ENCODE data around the gene SHISA4.
A peak's percentile ranks its signal among the peaks of the same experiment; 100 is the strongest.
"Not testable (repeated sequence)": the region's sequence is repeated elsewhere in the genome, so short reads cannot be mapped to it uniquely, and the experiment has no call there.

Gene SHISA4

DNA sequence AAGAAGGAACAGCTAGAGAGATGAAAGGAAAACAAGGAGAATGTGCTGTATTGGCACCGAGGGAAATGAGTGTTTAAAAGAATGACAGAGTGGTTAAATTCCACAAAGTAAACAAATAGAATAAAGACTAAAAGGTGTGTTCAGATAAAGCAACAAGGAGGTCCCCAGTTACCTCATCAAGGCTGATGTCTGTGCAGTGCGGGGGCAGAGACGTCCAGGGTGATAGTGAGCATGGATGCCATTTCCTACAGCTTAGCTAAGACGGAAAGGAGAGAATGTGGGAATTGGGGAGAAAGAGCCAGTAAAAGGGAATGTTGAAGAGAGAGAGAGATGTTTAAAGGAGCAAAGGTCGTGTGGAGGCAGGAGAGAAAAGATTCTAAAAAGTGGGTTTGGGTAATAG lies 42.1 kb downstream of the SHISA4 start:
- DNase-seq (ENCODE audit: low spot score) = no peak

DNA sequence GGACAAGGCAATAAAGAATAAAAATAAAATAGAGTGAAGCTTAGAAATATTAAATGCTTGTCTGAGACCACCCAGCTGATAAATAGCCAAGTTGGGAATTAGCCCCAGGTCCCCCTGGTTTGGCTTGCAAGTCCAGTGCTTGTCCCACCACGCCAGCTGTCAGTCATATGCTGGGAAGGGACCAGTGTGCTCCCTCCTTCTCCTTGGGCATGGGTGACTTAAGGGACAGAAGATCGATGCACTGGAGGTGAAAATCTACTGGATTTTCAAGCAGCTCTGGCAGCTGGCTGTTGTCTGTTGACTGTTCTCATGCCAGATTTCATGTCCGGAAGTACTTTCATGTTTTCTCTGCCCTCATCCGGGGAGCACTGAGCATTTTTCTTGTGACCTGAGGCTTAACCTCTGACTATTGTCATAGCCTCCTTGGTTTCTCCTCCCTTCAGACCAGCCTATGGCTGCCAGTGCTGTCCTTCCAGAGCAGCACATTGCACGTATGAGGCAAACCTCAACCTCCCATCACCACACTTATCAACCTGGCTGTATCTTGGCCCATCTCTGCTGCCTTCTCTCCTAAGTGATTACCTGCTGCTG lies 45.2 kb downstream of the SHISA4 start:
- peak; percentile 51 for DNase-seq (ENCODE audit: low spot score)

DNA sequence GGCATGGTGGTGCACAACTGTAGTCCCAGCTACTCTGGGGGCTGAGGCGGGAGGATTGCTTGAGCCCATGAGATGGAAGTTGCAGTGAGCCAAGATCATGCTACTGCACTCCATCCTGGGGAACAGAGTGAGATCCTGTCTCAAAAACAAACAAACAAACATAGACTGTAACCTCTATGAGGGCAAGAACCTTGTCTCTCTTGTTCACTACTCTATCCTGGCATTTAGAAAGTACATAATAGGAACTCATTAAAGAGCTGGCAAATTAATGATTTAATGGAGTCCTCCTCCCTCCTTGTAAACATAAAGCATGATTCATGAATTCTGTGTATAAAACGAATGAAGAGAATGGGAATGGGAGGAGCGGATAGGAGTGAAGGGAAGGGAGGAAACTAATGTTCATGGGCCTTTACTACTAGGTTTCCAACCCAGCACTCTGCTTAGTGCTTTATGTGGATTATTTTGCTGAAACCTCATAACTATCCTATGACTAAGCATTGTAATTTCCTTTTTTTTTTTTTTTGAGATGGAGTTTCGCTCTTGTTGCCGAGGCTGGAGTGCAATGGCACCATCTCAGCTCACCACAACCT lies 49.0 kb downstream of the SHISA4 start:
- DNase-seq (ENCODE audit: low spot score) = peak; percentile 67

DNA sequence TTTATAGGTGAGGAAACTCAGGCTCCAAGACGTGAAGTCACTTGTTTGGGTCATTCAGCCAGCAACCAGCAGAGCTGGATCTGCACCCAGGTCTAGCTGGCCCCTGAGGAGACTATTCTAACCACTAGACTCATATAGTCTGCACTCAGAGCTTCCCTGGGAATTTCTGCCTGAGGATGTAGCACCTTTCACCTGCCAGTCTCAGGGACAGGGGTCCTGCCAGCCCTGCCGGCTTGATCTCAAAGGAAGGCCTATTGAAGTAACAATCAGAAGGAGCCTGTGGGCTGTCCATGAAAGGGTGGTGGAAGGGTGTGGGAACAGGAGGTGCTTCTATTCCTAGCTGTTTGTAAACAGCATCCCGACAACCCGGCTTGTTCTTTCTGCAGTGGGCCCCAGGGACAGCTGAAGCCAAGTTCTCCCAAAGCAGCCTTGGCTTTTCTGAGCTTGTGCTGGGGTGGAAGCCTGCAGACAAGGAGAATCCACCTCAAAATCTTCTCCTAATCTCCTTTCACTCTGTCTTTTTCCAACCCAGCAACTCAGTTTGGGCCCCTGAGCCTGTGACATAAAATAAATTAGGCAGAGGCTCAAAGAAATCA lies 49.8 kb downstream of the SHISA4 start:
- no peak for DNase-seq (ENCODE audit: low spot score)

DNA sequence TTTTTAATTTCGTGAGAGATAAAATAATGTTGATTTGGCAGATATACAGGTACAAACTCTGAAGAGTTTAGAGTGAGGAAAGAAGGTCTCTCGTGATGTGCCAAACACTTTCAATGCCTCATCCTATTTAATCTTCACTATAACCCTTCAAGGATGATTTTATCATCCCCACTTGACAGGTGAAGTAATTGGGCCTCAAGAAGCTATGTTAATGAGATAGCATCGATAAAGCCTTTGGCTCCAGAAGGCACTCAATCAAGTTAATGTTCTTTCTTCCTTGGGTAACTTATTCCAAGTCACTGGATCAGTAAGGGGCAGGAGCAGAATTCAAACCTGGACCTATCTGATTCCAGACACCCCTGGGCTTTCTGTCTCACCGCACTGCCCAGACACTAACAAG lies 50.5 kb downstream of the SHISA4 start:
- no peak for DNase-seq (ENCODE audit: low spot score)

DNA sequence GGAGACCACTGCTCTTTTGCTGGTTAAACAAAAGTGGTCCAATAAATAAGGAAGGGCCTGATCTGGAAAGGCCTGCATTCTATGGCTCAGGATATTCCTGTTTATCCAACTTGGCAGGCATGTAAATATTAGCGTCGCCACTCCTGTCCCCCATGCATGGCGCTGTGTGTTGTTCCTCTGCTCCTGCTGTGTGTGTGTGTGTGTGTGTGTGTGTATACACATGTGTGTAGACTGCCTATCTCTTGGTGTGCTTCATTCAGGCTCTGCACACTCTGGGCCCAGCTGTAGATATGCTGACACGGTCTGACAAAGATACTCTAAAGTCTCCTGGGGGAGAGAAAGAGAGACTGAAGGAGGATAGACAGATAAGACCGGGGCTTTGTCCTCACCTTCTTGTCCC lies 50.9 kb downstream of the SHISA4 start:
- no peak for DNase-seq (ENCODE audit: low spot score)

DNA sequence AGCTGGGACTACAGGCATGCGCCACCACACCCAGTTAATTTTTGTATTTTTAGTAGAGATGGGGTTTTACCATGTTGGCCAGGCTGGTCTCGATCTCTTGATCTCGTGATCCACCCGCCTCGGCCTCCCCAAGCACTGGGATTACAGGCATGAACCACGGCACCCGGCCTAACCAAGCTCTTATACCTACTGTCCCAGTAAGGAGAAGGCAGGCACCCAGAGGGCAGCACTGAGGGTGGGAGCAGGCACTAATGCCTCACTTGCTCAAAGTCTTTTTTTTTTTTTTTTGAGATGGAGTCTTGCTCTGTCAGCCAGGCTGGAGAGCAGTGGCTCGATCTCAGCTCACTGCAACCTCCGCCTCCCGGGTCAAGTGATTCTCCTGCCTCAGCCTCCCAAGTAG lies 51.6 kb downstream of the SHISA4 start:
- DNase-seq (ENCODE audit: low spot score) = not testable (repeated sequence)

DNA sequence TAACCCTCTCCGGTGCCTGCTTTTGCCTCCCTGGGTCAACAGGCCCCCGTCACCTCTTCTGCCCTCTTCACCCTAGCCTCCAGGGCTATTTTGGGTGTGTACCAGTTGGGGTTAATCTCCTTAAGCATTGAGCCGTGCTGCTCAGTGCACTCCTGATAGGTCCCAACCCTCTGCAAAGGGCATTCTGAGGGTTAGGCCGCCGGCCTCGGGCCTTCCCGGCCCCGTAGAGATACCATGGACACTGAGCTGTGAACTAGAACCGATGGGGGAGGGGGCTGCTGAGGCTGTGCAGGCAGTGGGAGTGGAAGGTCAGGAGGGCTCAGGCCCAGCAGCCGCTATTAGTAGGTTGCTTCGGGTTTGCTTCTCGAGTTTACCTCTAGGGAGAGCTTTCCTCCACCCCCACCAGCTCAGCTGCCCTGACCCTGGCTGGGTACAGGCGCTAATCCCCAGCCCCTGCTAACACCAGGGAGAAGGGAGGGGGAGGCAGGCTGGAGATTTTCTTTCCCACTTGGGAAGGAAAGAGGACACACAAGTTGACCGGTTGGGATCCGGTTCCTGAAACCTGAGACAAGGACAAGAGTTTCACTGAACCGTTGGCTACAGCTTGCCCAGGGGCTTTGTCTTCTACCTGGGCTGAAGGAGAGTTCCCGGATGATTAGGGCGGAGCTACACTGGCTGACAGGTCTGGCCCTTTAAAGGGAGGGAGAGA lies 52.9 kb downstream of the SHISA4 start:
- DNase-seq (ENCODE audit: low spot score) = no peak

DNA sequence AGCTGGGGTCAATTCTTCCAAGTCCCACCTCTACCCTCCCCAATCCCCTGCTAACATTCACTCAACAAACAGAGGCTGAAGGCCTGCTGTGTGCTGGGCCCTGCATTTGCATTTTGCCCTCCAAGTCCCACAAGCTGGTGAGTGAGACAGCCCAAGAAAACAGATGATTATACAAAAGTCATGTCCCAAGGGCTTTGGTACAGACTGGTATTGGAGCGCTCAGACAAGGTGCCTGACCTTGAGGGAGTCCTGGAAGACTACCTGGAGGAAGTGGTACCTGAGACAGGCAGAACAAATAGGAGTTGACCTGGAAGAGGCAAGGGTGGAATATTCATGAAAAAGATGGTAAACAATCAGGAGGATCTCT lies 53.4 kb downstream of the SHISA4 start:
- DNase-seq (ENCODE audit: low spot score) = no peak

Data from hepatic stellate cell (primary cell).